ENCODE measurements around the gene PRPSAP1. TPM values are rescaled to one million over a fixed set of nuclear protein-coding genes. Genes with fewer than 3 reads are reported as not detected.

PRPSAP1 gene
- total RNA-seq, 1 experiment from 2014 or later: 38.4 TPM

GRCh38 chr17:76281573-76282371 is 71.9 kb downstream of the PRPSAP1 start:
- Histone ChIP-seq H3K4me2 (ENCODE audit: insufficient read depth, insufficient read length, low read length) (no peak overlapping the region), H4K8ac (replicated peaks; ENCODE audit: insufficient read length, low read depth, low read length) (no peak overlapping the region), H3K4me1 (ENCODE audit: insufficient read depth, low read length) (no peaks in the 10 kb centered on the region), H3K23ac (ENCODE audit: insufficient read length, low read depth, low read length) (no peak overlapping the region), H3K79me1 (ENCODE audit: insufficient read depth, low read depth, low read length, poor library complexity, severe bottlenecking) (no peaks in the 10 kb centered on the region), H3K14ac (ENCODE audit: insufficient read depth, low read length) (no peak overlapping the region), H4K20me1 (ENCODE audit: control insufficient read depth, insufficient read depth, insufficient read length) (no peaks in the 10 kb centered on the region), H3K27ac (ENCODE audit: insufficient read length, low read depth, low read length) (no peak overlapping the region), H3K79me2 (ENCODE audit: insufficient read depth, low read length) (no peaks in the 10 kb centered on the region), H2AK5ac (ENCODE audit: insufficient read length, low read length) (no peak overlapping the region), H4K91ac (ENCODE audit: insufficient read length, low read depth, low read length) (no peak overlapping the region), H3T11ph (ENCODE audit: low read length) (no peak overlapping the region), H2AFZ (ENCODE audit: low read length) (no peak overlapping the region), H3K9me3 (ENCODE audit: control insufficient read depth, low read depth, low read length) (no peaks in the 10 kb centered on the region), H3K56ac (ENCODE audit: insufficient read length, low read depth, low read length) (no peak overlapping the region), H3K18ac (ENCODE audit: insufficient read length, low read depth, low read length) (no peak overlapping the region), H2BK15ac (ENCODE audit: low read depth, low read length) (no peak overlapping the region), H3K27me3 (ENCODE audit: insufficient read depth, low read length) (no peaks in the 10 kb centered on the region), H4K5ac (ENCODE audit: insufficient read length, low read depth, low read length) (no peak overlapping the region), H2BK12ac (ENCODE audit: insufficient read length, low read depth, low read length) (no peak overlapping the region), H3K4ac (ENCODE audit: low read depth, low read length) (no peak overlapping the region), H2BK120ac (ENCODE audit: low read depth, low read length, poor library complexity, severe bottlenecking) (no peak overlapping the region), H3K9ac (ENCODE audit: extremely low read depth, insufficient read length, low read length) (no peak overlapping the region), H2BK5ac (ENCODE audit: insufficient read length, low read length) (no peak overlapping the region), H3K23me2 (ENCODE audit: insufficient read length, low read depth, low read length, poor library complexity, severe bottlenecking) (no peaks in the 10 kb centered on the region), H2BK20ac (ENCODE audit: low read depth, low read length, poor library complexity, severe bottlenecking) (no peak overlapping the region)
- Mint-ChIP-seq H3K4me1 (peaks cover 4 to 11% of the 10 kb centered on the region in 2 experiments), H3K27ac (no peak overlapping the region), H3K36me3 (ENCODE audit: insufficient read depth in 1 of 3, low read depth in 3 of 3) (no peaks in the 10 kb centered on the region), H3K9me3 (no peaks in the 10 kb centered on the region), H3K4me3 (no peak overlapping the region), H3K27me3 (ENCODE audit: low read depth) (no peaks in the 10 kb centered on the region)
- no peak for TF ChIP-seq CTCF (conservative IDR thresholded peaks at IDR 0.05)
- no CpG with 5 or more reads among the region's 23 CpGs for WGBS (ENCODE audit: extremely low coverage, insufficient read length, low lambda C conversion rate)
- no peak for DNase-seq

All from H9 (cell line).